GM10266 (cell line): ENCODE results near the gene IL6ST.
A peak's percentile ranks its signal among the peaks of the same experiment; 100 is the strongest.
"Not testable (repeated sequence)": the region's sequence is repeated elsewhere in the genome, so short reads cannot be mapped to it uniquely, and the experiment has no call there.

Experiments used
- DNase-seq: peaks from one replicate; pipeline ENCODE4 v3.0.0; 2012; ENCODE audit errors: extremely low spot score
- CTCF ChIP-seq: IDR thresholded peaks from 2 replicates; pipeline ENCODE4 v1.5.1; 2012; ENCODE audit warnings: mild to moderate bottlenecking, low read depth; ENCODE audit not compliant: control insufficient read depth, insufficient read depth; ENCODE audit errors: missing control alignments

IL6ST gene

GRCh38 chr5:56002303-56002702 lies 7.5 kb upstream of the IL6ST start:
- TF ChIP-seq CTCF: no peak
- no peak for DNase-seq

DNA sequence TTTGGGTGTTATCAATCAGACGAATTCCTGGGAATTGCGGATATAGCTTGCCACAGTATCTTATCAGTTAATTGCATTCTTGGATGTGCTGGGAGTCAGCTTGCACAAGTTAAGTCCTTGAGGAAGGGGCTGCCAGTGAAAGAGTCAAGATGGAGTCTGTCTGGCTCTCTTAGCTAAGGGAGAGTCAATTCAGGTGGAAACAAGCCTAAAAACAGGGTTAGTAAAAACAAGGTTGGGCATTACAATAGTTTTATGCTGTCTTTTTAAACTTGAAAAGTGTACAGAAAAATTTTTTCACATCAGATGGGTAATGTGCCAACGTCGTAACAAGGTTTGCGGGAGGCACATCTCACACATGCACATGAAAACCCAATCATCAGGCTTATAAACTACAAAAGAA lies 5.5 kb upstream of the IL6ST start:
- not testable (repeated sequence) for DNase-seq

DNA sequence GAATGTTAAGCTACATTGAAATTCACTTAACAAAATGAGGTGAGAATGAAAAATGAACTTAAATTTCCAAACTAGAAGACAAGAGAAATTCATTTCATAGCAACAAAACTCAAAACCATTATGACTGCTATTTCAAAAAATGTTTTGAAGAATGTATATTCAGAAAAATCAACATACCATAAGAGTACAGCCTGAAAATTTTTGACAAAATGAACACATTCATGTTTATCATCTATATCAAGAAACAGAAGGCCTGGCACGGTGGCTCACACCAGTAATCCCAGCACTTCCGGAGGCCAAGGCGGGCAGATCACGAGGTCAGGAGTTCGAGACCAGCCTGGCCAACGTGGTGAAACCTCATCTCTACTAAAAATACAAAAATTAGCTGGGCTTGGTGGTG lies 4.2 kb upstream of the IL6ST start:
- TF ChIP-seq CTCF: no peak
- no peak for DNase-seq

DNA sequence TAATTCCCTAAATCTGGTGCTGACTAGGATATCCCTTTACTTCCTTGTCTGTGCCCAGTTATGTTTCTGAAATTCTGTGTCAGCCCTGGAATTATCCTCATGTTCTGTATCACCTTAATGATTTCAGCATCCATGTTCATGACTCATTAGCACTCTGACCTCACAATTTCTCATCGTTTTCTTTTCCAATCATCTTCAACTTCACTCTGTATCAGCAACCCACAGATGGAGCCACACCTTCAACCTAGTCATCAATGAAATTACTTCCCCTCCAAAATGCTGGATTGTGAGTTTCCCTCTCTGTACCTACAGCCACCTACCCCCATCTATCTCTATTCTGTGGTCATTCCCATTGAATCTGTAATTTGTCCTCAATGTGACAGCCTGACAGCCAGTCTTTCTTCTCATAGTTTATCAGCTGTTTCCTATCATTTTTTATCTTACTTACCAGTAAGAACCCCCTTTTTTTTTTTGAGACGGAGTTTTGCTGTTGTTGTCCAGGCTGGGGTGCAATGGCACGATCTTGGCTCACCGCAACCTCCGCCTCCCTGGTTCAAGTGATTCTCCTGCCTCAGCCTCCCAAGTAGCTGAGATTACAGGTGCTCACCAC lies 3.1 kb upstream of the IL6ST start:
- TF ChIP-seq CTCF: no peak
- no peak for DNase-seq

GRCh38 chr5:55994998-55995914 lies 493 bp upstream of the IL6ST start:
- DNase-seq: peak; percentile 98
- TF ChIP-seq CTCF: peak; percentile 9

DNA sequence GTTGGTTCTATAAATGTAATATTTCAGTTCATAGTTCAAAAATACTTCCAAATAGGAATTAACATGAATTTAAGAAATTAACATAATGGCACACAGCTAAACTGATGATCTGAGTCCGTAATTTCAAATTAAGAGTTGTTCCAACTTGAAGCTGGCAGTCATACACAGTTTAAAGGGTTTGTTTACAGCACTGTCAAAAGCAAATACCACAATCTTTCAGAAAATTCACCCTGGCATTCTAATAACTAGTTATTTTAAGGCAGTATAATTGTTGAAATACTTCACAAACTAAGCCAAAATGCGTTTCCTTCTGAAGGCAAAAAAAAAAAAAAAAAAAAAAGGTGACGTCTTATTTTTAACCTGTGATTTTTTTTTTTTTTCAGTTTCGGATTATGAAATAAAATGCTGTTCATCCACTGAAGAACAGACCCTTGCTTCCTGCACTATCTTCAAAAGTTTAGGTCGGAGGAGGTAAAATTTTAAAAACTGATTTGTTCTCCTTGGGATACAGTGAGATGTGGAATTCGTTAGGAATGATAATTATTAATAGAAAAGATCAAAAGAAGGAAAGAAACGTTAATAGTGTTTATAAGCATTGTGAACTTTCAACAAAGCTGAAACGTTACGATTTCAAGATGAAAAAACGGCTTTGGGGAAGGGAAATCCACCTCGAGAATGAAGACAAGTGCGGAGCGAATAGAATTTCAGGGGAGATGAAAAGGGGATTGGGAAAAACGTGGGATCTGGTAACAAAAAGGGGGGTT lies 850 bp downstream of the IL6ST start:
- peak; percentile 40 for DNase-seq
- no peak for TF ChIP-seq CTCF

DNA sequence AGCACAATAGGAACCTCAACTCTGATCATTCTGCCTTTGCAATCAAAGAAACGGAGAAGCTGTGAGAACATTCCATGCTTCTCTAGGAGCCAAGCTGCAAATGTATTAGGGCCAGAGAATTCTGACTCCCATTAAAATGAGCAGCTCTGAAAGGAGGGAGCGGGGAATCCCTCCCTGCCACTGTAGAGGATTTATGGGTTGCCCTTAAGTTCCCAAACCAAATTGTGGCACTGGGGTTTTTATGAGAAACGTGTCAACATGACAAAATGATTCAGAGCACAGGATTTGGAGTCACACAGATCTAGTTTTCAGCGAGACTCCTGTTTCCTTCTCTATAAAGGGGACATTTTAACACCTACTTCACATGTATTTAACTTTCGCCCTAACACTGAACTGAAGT lies 1.8 kb downstream of the IL6ST start:
- DNase-seq: no peak
- TF ChIP-seq CTCF: no peak
